HepG2 (cell line): ENCODE data around the gene MRPS25. TPM values are rescaled to one million over a fixed set of nuclear protein-coding genes. Genes with fewer than 3 reads are reported as not detected.

Experiments used
- ADNP ChIP-seq: sonication (generic); formaldehyde crosslinking; IDR thresholded peaks from 2 replicates; pipeline ENCODE4 v1.4.0; 2020; ENCODE audit warnings: missing genetic modification reagents
- AKAP8 ChIP-seq: sonication (generic); formaldehyde crosslinking; IDR thresholded peaks from 2 replicates; pipeline ENCODE4 v1.5.1; 2020; ENCODE audit warnings: mild to moderate bottlenecking, missing genetic modification reagents
- ARNTL ChIP-seq: sonication (generic); formaldehyde crosslinking; IDR thresholded peaks from 2 replicates; pipeline ENCODE4 v1.4.0; 2020; ENCODE audit warnings: mild to moderate bottlenecking, missing genetic modification reagents
- CEBPB ChIP-seq: IDR thresholded peaks from 2 replicates; pipeline ENCODE4 v1.6.1; 2011; ENCODE audit warnings: low read depth, low read length, improper control_type of control experiment, borderline replicate concordance
- MBNL3 ChIP-seq: fragments of 250-450 bp; sonication (Bioruptor Pico); conservative IDR thresholded peaks from 2 replicates; pipeline ENCODE4 v1.8.0; 2022; ENCODE audit warnings: mild to moderate bottlenecking, inconsistent platforms
- NR0B2 ChIP-seq: sonication (generic); formaldehyde crosslinking; IDR thresholded peaks from 2 replicates; pipeline ENCODE4 v1.4.0; 2020; ENCODE audit warnings: mild to moderate bottlenecking, missing genetic modification reagents
- NR2F1 ChIP-seq, 2 experiments: fragments of 450-650 bp in 1 of 2; formaldehyde crosslinking in 1 of 2; IDR thresholded peaks; 2 replicates each; pipeline versions ENCODE4 v1.5.0 to v1.6.1; 2016 to 2020; ENCODE audit warnings: mild to moderate bottlenecking in 1 of 2, missing compliant biosample characterization in 1 of 2, missing genetic modification reagents in 1 of 2, moderate library complexity in 1 of 2
- NR2F6 ChIP-seq, 2 experiments: IDR thresholded peaks; 2 replicates each; pipeline ENCODE4 v1.6.1; 2016; ENCODE audit warnings: antibody characterized with exemption in 1 of 2, mild to moderate bottlenecking in 1 of 2
- PPARG ChIP-seq: conservative IDR thresholded peaks from 2 replicates; pipeline ENCODE4 v1.6.1; 2016; ENCODE audit warnings: missing biosample characterization, missing genetic modification reagents
- RBM39 ChIP-seq: fragments of 200-400 bp; formaldehyde crosslinking; IDR thresholded peaks from one replicate; pipeline ENCODE4 v1.6.1; 2018; ENCODE audit warnings: antibody characterized with exemption, mild to moderate bottlenecking, low read depth, low read length; ENCODE audit not compliant: poor library complexity, severe bottlenecking
- THRA ChIP-seq: sonication (generic); formaldehyde crosslinking; IDR thresholded peaks from 2 replicates; pipeline ENCODE4 v1.4.0; 2020; ENCODE audit warnings: missing genetic modification reagents, borderline replicate concordance
- ZBTB42 ChIP-seq: sonication (generic); formaldehyde crosslinking; IDR thresholded peaks from 2 replicates; pipeline ENCODE4 v1.5.0; 2020; ENCODE audit warnings: mild to moderate bottlenecking, missing genetic modification reagents
- ZNF30 ChIP-seq: sonication (generic); formaldehyde crosslinking; IDR thresholded peaks from 2 replicates; pipeline ENCODE4 v1.5.0; 2020; ENCODE audit warnings: mild to moderate bottlenecking, missing genetic modification reagents
- ZNF326 ChIP-seq: sonication (generic); formaldehyde crosslinking; IDR thresholded peaks from 2 replicates; pipeline ENCODE4 v1.4.0; 2020; ENCODE audit warnings: missing genetic modification reagents, borderline replicate concordance
- ZNF367 ChIP-seq: sonication (generic); formaldehyde crosslinking; IDR thresholded peaks from 2 replicates; pipeline ENCODE4 v1.4.0; 2020; ENCODE audit warnings: missing genetic modification reagents, borderline replicate concordance
- ZNF460 ChIP-seq: sonication (generic); formaldehyde crosslinking; IDR thresholded peaks from 2 replicates; pipeline ENCODE4 v1.5.1; 2020; ENCODE audit warnings: missing genetic modification reagents, mild to moderate bottlenecking, borderline replicate concordance
- ZNF646 ChIP-seq: sonication (generic); formaldehyde crosslinking; IDR thresholded peaks from 2 replicates; pipeline ENCODE4 v1.9.0; 2021; ENCODE audit warnings: mild to moderate bottlenecking, missing genetic modification reagents
- ZNF800 ChIP-seq: sonication (generic); formaldehyde crosslinking; IDR thresholded peaks from 2 replicates; pipeline ENCODE4 v1.4.0; 2020; ENCODE audit warnings: missing genetic modification reagents
- polyA plus RNA-seq, 8 experiments: library from polyadenylated mRNA; depleted of rRNA in 3 of 8; stranded (reverse) in 7 of 8; unstranded in 1 of 8; fragments of >200 nt; fragmentation: Illumina TruSeq in 4 of 8; extraction: Trizol in 4 of 8; gene quantifications; 2 replicates each; pipeline versions ENCODE4 v1.2.1 to v1.2.3, GENCODE V29; 2011 to 2016; ENCODE audit warnings: low read depth in 4 of 8, missing spikeins in 1 of 8, mixed read lengths in 1 of 8; ENCODE audit not compliant: insufficient read depth in 1 of 8
- total RNA-seq, 5 experiments: library from RNA; depleted of rRNA; stranded (reverse); fragments of >200 nt; fragmentation: Illumina TruSeq; extraction: Trizol; gene quantifications; 2 replicates each; pipeline ENCODE4 v1.2.3, GENCODE V29; 2016; ENCODE audit warnings: low read depth in 1 of 5

Gene MRPS25
- total and polyA plus RNA-seq, 2 of the 13 experiments (the other 11 are each of a cell fraction or from before 2014, with no cell fraction given): 60.1 to 74.3 TPM

GRCh38 chr3:15098503-15099363 is 33.6 kb upstream of the MRPS25 start, which contains the start of gene RBSN (continued):
- TF ChIP-seq ADNP (CRISPR knock-in tag): no peak
- TF ChIP-seq ZBTB42 (CRISPR knock-in tag): 0 out of 2 replicates have a peak, but pooled peaks have one; percentile 68
- no peak for TF ChIP-seq ZNF367 (CRISPR knock-in tag)
- no peak for TF ChIP-seq NR2F1 (CRISPR knock-in tag; IDR thresholded peaks at IDR 0.05)
- peak; percentile 72 for TF ChIP-seq THRA (CRISPR knock-in tag)
- TF ChIP-seq PPARG (CRISPR knock-in tag): peak; percentile 73; the same call in 1 of the 2 replicates
- peak; percentile 85 for TF ChIP-seq ARNTL (CRISPR knock-in tag)
- no peak for TF ChIP-seq ZNF326
- no peak for TF ChIP-seq CEBPB
- TF ChIP-seq ZNF460 (CRISPR knock-in tag): no peak; the same call in 1 of the 2 replicates
- no peak for TF ChIP-seq ZNF30 (CRISPR knock-in tag)
- TF ChIP-seq ZNF646: peak; percentile 91
- TF ChIP-seq NR0B2 (CRISPR knock-in tag): peak; percentile 47; the same call in 1 of the 2 replicates
- peak; percentile 29; the same call in 1 of the 2 replicates for TF ChIP-seq AKAP8 (CRISPR knock-in tag)
- no peak for TF ChIP-seq NR2F6 (IDR thresholded peaks at IDR 0.05)
- peak; percentile 71; the same call in 1 of the 2 replicates for TF ChIP-seq NR2F6 (CRISPR knock-in tag; IDR thresholded peaks at IDR 0.05)
- TF ChIP-seq MBNL3 (CRISPR knock-in tag): no peak
- peak; percentile 99 for TF ChIP-seq RBM39
- TF ChIP-seq ZNF800 (CRISPR knock-in tag): peak; percentile 91
